Breast epithelium (tissue), 4 donors: ENCODE measurements around the gene CMSS1. TPM values are rescaled to one million over a fixed set of nuclear protein-coding genes. Genes with fewer than 3 reads are reported as not detected.
A peak's percentile ranks its signal among the peaks of the same experiment; 100 is the strongest.

ENCODE experiments used
- DNase-seq, 2 donors: peaks; one replicate each; pipeline ENCODE4 v3.0.0-alpha.2; 2019; ENCODE audit warnings: low spot score in 2 of 2
- H3K27ac ChIP-seq, 2 donors: fragments of 200-600 bp; sonication (generic) in 1 of 2; one replicate each; pipeline ENCODE4 v1.5.1; 2016 to 2019; ENCODE audit warnings: mild to moderate bottlenecking in 1 of 2
- H3K27me3 ChIP-seq, 2 donors: fragments of 200-600 bp; sonication (generic) in 1 of 2; one replicate each; pipeline versions ENCODE4 v1.5.1 to v1.6.0; 2017 to 2019; ENCODE audit warnings: control low read depth in 1 of 2, mild to moderate bottlenecking in 1 of 2
- H3K36me3 ChIP-seq: fragments of 200-600 bp; one replicate; pipeline ENCODE4 v1.5.1; 2019
- H3K4me1 ChIP-seq, 2 donors: fragments of 200-600 bp; sonication (generic); one replicate each; pipeline ENCODE4 v1.5.1; 2016 to 2019; ENCODE audit warnings: control low read depth in 1 of 2
- H3K4me3 ChIP-seq, 3 donors: fragments of 200-600 bp; sonication (generic); 1 replicate in 2 of 3; 2 replicates in 1 of 3; pipeline ENCODE4 v1.5.1; 2016 to 2019; ENCODE audit warnings: mild to moderate bottlenecking in 3 of 3, moderate library complexity in 2 of 3
- H3K9me3 ChIP-seq, 2 donors: fragments of 200-600 bp; sonication (generic) in 1 of 2; one replicate each; pipeline ENCODE4 v1.5.1; 2016 to 2019; ENCODE audit warnings: control low read depth in 1 of 2
- CTCF ChIP-seq, 3 donors: fragments of 450-650 bp; IDR thresholded peaks; one replicate each; pipeline ENCODE4 v1.5.1; 2016 to 2017; ENCODE audit warnings: antibody characterized with exemption in 3 of 3, mild to moderate bottlenecking in 3 of 3, moderate library complexity in 3 of 3
- POLR2A ChIP-seq: fragments of 450-650 bp; IDR thresholded peaks from one replicate; pipeline ENCODE4 v1.6.1; 2016; ENCODE audit warnings: antibody characterized with exemption, mild to moderate bottlenecking, moderate library complexity
- POLR2AphosphoS5 ChIP-seq, 3 donors: sonication (generic); formaldehyde crosslinking; IDR thresholded peaks; one replicate each; pipeline ENCODE4 v1.6.1; 2017; ENCODE audit warnings: antibody characterized with exemption in 3 of 3
- intact Hi-C: fragments of 100-400 bp; cut with DNase I; formaldehyde crosslinking; loops from one replicate; pipeline ENCODE4 v1.15.1; 2023; ENCODE audit warnings: low total_unique reads
- total RNA-seq, 3 donors: library from RNA; depleted of rRNA; stranded (reverse); fragments of >200 nt; gene quantifications; one replicate each; pipeline ENCODE4 v1.1.0, GENCODE V29; 2016

CMSS1 gene
- total RNA-seq, 3 donors from 2014 or later = 15.5 to 35.4 (median 16.1) TPM

- no peak overlapping the region for H3K4me3 ChIP-seq
- intact Hi-C loops = no loop called here
- TF ChIP-seq POLR2A (no peak), CTCF (IDR thresholded peaks at IDR 0.05) (no peak), POLR2AphosphoS5 (IDR thresholded peaks at IDR 0.05) (no peak)
- no peaks in the 10 kb centered on the region for H3K9me3 ChIP-seq
- H3K36me3 ChIP-seq = no peaks in the 10 kb centered on the region
- H3K27ac ChIP-seq = peak overlapping the region in 1 of 2 donors; percentile 41
- no peaks in the 10 kb centered on the region for H3K27me3 ChIP-seq
- no peak for DNase-seq
- no peaks in the 10 kb centered on the region for H3K4me1 ChIP-seq
Measured at GRCh38 chr3:100163787-100164186, 346.1 kb downstream of the CMSS1 start.

- intact Hi-C loops = no loop called here
- no peaks in the 10 kb centered on the region for H3K4me1 ChIP-seq
- peak overlapping the region in 1 of 2 donors; percentile 9 for H3K27ac ChIP-seq
Measured at GRCh38 chr3:100164743-100165142, 347.1 kb downstream of the CMSS1 start.

GRCh38 chr3:100165926-100166550 lies 348.4 kb downstream of the CMSS1 start:
- intact Hi-C loops = no loop called here
- H3K4me1 ChIP-seq = no peaks in the 10 kb centered on the region
- TF ChIP-seq POLR2AphosphoS5 (IDR thresholded peaks at IDR 0.05) (no peak), POLR2A (no peak), CTCF (IDR thresholded peaks at IDR 0.05) (no peak)
- H3K27ac ChIP-seq = no peak overlapping the region
- no peaks in the 10 kb centered on the region for H3K36me3 ChIP-seq
- no peaks in the 10 kb centered on the region for H3K9me3 ChIP-seq
- H3K27me3 ChIP-seq = no peaks in the 10 kb centered on the region
- no peak for DNase-seq
- H3K4me3 ChIP-seq = no peak overlapping the region

More at GRCh38 chr3:100164743-100165142, 347.1 kb downstream of the CMSS1 start:
- Histone ChIP-seq H3K36me3 (no peaks in the 10 kb centered on the region), H3K4me3 (no peak overlapping the region), H3K27me3 (no peaks in the 10 kb centered on the region), H3K9me3 (no peaks in the 10 kb centered on the region)
- TF ChIP-seq POLR2A (no peak), POLR2AphosphoS5 (IDR thresholded peaks at IDR 0.05) (no peak), CTCF (IDR thresholded peaks at IDR 0.05) (no peak)
- DNase-seq = no peak

- Histone ChIP-seq H3K4me3 (no peak overlapping the region), H3K4me1 (no peaks in the 10 kb centered on the region), H3K27ac (no peak overlapping the region), H3K36me3 (no peaks in the 10 kb centered on the region), H3K9me3 (no peaks in the 10 kb centered on the region), H3K27me3 (no peaks in the 10 kb centered on the region)
- TF ChIP-seq CTCF (IDR thresholded peaks at IDR 0.05) = no peak
- TF ChIP-seq POLR2AphosphoS5 (IDR thresholded peaks at IDR 0.05) = no peak
- TF ChIP-seq POLR2A = no peak
- intact Hi-C loops = no loop called here
- DNase-seq = no peak
Measured at GRCh38 chr3:100169201-100169920, 351.7 kb downstream of the CMSS1 start.

GRCh38 chr3:100170486-100170885 lies 352.8 kb downstream of the CMSS1 start:
- H3K4me1 ChIP-seq = no peaks in the 10 kb centered on the region
- H3K27me3 ChIP-seq = no peaks in the 10 kb centered on the region
- intact Hi-C loops = no loop called here
- no peaks in the 10 kb centered on the region for H3K9me3 ChIP-seq
- H3K27ac ChIP-seq = no peak overlapping the region
- TF ChIP-seq POLR2AphosphoS5 (IDR thresholded peaks at IDR 0.05) (no peak), CTCF (IDR thresholded peaks at IDR 0.05) (no peak), POLR2A (no peak)
- DNase-seq = no peak
- no peak overlapping the region for H3K4me3 ChIP-seq
- no peaks in the 10 kb centered on the region for H3K36me3 ChIP-seq
